Esophagus squamous epithelium (tissue), 4 donors: ENCODE results near the gene PCBP1.
"Not testable (repeated sequence)": the region's sequence is repeated elsewhere in the genome, so short reads cannot be mapped to it uniquely, and the experiment has no call there.

Experiments used
- CTCF ChIP-seq, 6 experiments: fragments of 450-650 bp in 4 of 6; fragments of 200-600 bp in 2 of 6; sonication (generic) in 2 of 6; IDR thresholded peaks; one replicate each; pipeline ENCODE4 v1.5.1; 2016 to 2019; ENCODE audit warnings: antibody characterized with exemption in 6 of 6, mild to moderate bottlenecking in 4 of 6, moderate library complexity in 4 of 6
- POLR2A ChIP-seq, 4 donors: fragments of 450-650 bp; IDR thresholded peaks; one replicate each; pipeline ENCODE4 v1.6.1; 2017; ENCODE audit warnings: antibody characterized with exemption in 4 of 4, mild to moderate bottlenecking in 4 of 4, moderate library complexity in 3 of 4

GRCh38 chr2:70110397-70110796, 23.1 kb downstream of the PCBP1 start:
- not testable (repeated sequence) for TF ChIP-seq CTCF, POLR2A (IDR thresholded peaks at IDR 0.05)
